ENCODE results near the gene KNSTRN.

GRCh38 chr15:40389824-40390595 lies 7.5 kb downstream of the KNSTRN start:
- TF ChIP-seq OVOL3 (tag by site-specific recombination; IDR thresholded peaks at IDR 0.05) (no peak), PBX3 (CRISPR knock-in tag; IDR thresholded peaks at IDR 0.05) (no peak), ZNF76 (tag by site-specific recombination; IDR thresholded peaks at IDR 0.05; ENCODE audit: borderline replicate concordance, low read depth) (no peak), ZNF266 (tag by site-specific recombination; IDR thresholded peaks at IDR 0.05; ENCODE audit: low read depth) (no peak)
- TF ChIP-seq, protein P1, sequence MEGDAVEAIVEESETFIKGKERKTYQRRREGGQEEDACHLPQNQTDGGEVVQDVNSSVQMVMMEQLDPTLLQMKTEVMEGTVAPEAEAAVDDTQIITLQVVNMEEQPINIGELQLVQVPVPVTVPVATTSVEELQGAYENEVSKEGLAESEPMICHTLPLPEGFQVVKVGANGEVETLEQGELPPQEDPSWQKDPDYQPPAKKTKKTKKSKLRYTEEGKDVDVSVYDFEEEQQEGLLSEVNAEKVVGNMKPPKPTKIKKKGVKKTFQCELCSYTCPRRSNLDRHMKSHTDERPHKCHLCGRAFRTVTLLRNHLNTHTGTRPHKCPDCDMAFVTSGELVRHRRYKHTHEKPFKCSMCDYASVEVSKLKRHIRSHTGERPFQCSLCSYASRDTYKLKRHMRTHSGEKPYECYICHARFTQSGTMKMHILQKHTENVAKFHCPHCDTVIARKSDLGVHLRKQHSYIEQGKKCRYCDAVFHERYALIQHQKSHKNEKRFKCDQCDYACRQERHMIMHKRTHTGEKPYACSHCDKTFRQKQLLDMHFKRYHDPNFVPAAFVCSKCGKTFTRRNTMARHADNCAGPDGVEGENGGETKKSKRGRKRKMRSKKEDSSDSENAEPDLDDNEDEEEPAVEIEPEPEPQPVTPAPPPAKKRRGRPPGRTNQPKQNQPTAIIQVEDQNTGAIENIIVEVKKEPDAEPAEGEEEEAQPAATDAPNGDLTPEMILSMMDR (tag by site-specific recombination; IDR thresholded peaks at IDR 0.05): no peak
